H9 (cell line): ENCODE data around the gene PARD3. TPM values are rescaled to one million over a fixed set of nuclear protein-coding genes. Genes with fewer than 3 reads are reported as not detected.

Experiments
- DNase-seq: peaks from one replicate; pipeline ENCODE4 v3.0.0-alpha.2; 2017
- H2AFZ ChIP-seq: one replicate; pipeline ENCODE4 v1.6.1; 2013; ENCODE audit warnings: mild to moderate bottlenecking, low read length, control low read depth, moderate library complexity
- H2AK5ac ChIP-seq: 2 replicates; pipeline ENCODE4 v1.6.1; 2013; ENCODE audit warnings: low read length, control low read depth, mixed read lengths; ENCODE audit not compliant: insufficient read length
- H2BK120ac ChIP-seq: one replicate; pipeline ENCODE4 v1.6.1; 2013; ENCODE audit warnings: low read depth, mild to moderate bottlenecking, low read length, control low read depth, inconsistent platforms; ENCODE audit not compliant: poor library complexity, severe bottlenecking
- H2BK12ac ChIP-seq: 2 replicates; pipeline ENCODE4 v1.6.1; 2013; ENCODE audit warnings: low read length, control low read depth, mixed read lengths, low read depth; ENCODE audit not compliant: insufficient read length
- H2BK15ac ChIP-seq: 2 replicates; pipeline ENCODE4 v1.6.1; 2013; ENCODE audit warnings: low read depth, low read length, control low read depth
- H2BK20ac ChIP-seq: one replicate; pipeline ENCODE4 v1.6.1; 2013; ENCODE audit warnings: low read depth, mild to moderate bottlenecking, low read length, control low read depth, inconsistent platforms; ENCODE audit not compliant: poor library complexity, severe bottlenecking
- H2BK5ac ChIP-seq: 2 replicates; pipeline ENCODE4 v1.6.1; 2013; ENCODE audit warnings: low read length, control low read depth, mixed read lengths; ENCODE audit not compliant: insufficient read length
- H3K14ac ChIP-seq: 2 replicates; pipeline ENCODE4 v1.6.1; 2013; ENCODE audit warnings: low read length, control low read depth; ENCODE audit not compliant: insufficient read depth
- H3K18ac ChIP-seq: 2 replicates; pipeline ENCODE4 v1.6.1; 2013; ENCODE audit warnings: low read depth, mild to moderate bottlenecking, mixed read lengths, low read length, control low read depth; ENCODE audit not compliant: insufficient read length
- H3K23ac ChIP-seq: 2 replicates; pipeline ENCODE4 v1.6.1; 2013; ENCODE audit warnings: low read length, control low read depth, mixed read lengths, low read depth; ENCODE audit not compliant: insufficient read length
- H3K23me2 ChIP-seq: 2 replicates; pipeline ENCODE4 v1.6.1; 2013; ENCODE audit warnings: low read depth, mild to moderate bottlenecking, mixed read lengths, low read length, control low read depth; ENCODE audit not compliant: insufficient read length, poor library complexity, severe bottlenecking
- H3K27ac ChIP-seq: 2 replicates; pipeline ENCODE4 v1.5.1; 2013; ENCODE audit warnings: low read length, control low read depth, mixed read lengths, low read depth; ENCODE audit not compliant: insufficient read length
- H3K27me3 ChIP-seq: 2 replicates; pipeline ENCODE4 v1.6.1; 2013; ENCODE audit warnings: low read length, control low read depth, inconsistent platforms; ENCODE audit not compliant: insufficient read depth
- H3K4ac ChIP-seq: 2 replicates; pipeline ENCODE4 v1.6.1; 2013; ENCODE audit warnings: low read depth, mild to moderate bottlenecking, control low read depth, inconsistent platforms, low read length, moderate library complexity
- H3K4me1 ChIP-seq: 2 replicates; pipeline ENCODE4 v1.6.1; 2013; ENCODE audit warnings: low read length, control low read depth, inconsistent platforms; ENCODE audit not compliant: insufficient read depth
- H3K4me2 ChIP-seq: 2 replicates; pipeline ENCODE4 v1.6.1; 2013; ENCODE audit warnings: low read length, control low read depth, mixed read lengths; ENCODE audit not compliant: insufficient read length, insufficient read depth
- H3K56ac ChIP-seq: 2 replicates; pipeline ENCODE4 v1.6.1; 2013; ENCODE audit warnings: low read depth, mild to moderate bottlenecking, mixed read lengths, low read length, control low read depth; ENCODE audit not compliant: insufficient read length
- H3K79me1 ChIP-seq: 2 replicates; pipeline ENCODE4 v1.6.1; 2013; ENCODE audit warnings: low read depth, mild to moderate bottlenecking, moderate library complexity, low read length, control low read depth, inconsistent platforms; ENCODE audit not compliant: insufficient read depth, poor library complexity, severe bottlenecking
- H3K79me2 ChIP-seq: 2 replicates; pipeline ENCODE4 v1.6.1; 2013; ENCODE audit warnings: low read length, control low read depth, inconsistent platforms; ENCODE audit not compliant: insufficient read depth
- H3K9ac ChIP-seq: 2 replicates; pipeline ENCODE4 v1.6.1; 2013; ENCODE audit warnings: low read length, control low read depth, mixed read lengths; ENCODE audit not compliant: insufficient read length; ENCODE audit errors: extremely low read depth
- H3K9me3 ChIP-seq: one replicate; pipeline ENCODE4 v1.6.1; 2013; ENCODE audit warnings: low read depth, low read length, inconsistent platforms; ENCODE audit not compliant: control insufficient read depth
- H3T11ph ChIP-seq: one replicate; pipeline ENCODE4 v1.6.1; 2013; ENCODE audit warnings: mild to moderate bottlenecking, low read length, control low read depth, inconsistent platforms
- H4K20me1 ChIP-seq: one replicate; pipeline ENCODE4 v1.6.1; 2013; ENCODE audit not compliant: control insufficient read depth, insufficient read length, insufficient read depth
- H4K5ac ChIP-seq: 2 replicates; pipeline ENCODE4 v1.6.1; 2013; ENCODE audit warnings: low read depth, mild to moderate bottlenecking, mixed read lengths, low read length, control low read depth; ENCODE audit not compliant: insufficient read length
- H4K8ac ChIP-seq: replicated peaks from 2 replicates; pipeline ENCODE4 v1.6.1; 2013; ENCODE audit warnings: low read length, control low read depth, mixed read lengths, low read depth; ENCODE audit not compliant: insufficient read length
- H4K91ac ChIP-seq: 2 replicates; pipeline ENCODE4 v1.6.1; 2013; ENCODE audit warnings: low read depth, mild to moderate bottlenecking, moderate library complexity, mixed read lengths, low read length, control low read depth; ENCODE audit not compliant: insufficient read length
- H3K27ac Mint-ChIP-seq, 3 experiments: 2 replicates in 2 of 3; 3 replicates in 1 of 3; pipeline ENCODE4 v1.8.0; 2020 to 2021; ENCODE audit warnings: mixed read lengths in 3 of 3, mild to moderate bottlenecking in 1 of 3, moderate library complexity in 1 of 3
- H3K27me3 Mint-ChIP-seq: 2 replicates; pipeline ENCODE4 v1.8.0; 2021; ENCODE audit warnings: low read depth, mild to moderate bottlenecking, moderate library complexity, mixed read lengths
- H3K36me3 Mint-ChIP-seq, 3 experiments: 2 replicates in 2 of 3; 3 replicates in 1 of 3; pipeline ENCODE4 v1.8.0; 2020 to 2021; ENCODE audit warnings: low read depth in 3 of 3, mixed read lengths in 3 of 3; ENCODE audit not compliant: insufficient read depth in 1 of 3
- H3K4me1 Mint-ChIP-seq, 2 experiments: 2 replicates each; pipeline ENCODE4 v1.8.0; 2020; ENCODE audit warnings: mixed read lengths in 2 of 2
- H3K4me3 Mint-ChIP-seq, 2 experiments: 2 replicates in 1 of 2; 3 replicates in 1 of 2; pipeline ENCODE4 v1.8.0; 2020 to 2021; ENCODE audit warnings: mild to moderate bottlenecking in 2 of 2, mixed read lengths in 2 of 2, moderate library complexity in 1 of 2
- H3K9me3 Mint-ChIP-seq, 2 experiments: 2 replicates in 1 of 2; 3 replicates in 1 of 2; pipeline ENCODE4 v1.8.0; 2020; ENCODE audit warnings: mild to moderate bottlenecking in 2 of 2, mixed read lengths in 2 of 2, moderate library complexity in 1 of 2
- CTCF ChIP-seq: fragments of 200-600 bp; sonication (generic); conservative IDR thresholded peaks from 3 replicates; pipeline ENCODE4 v1.8.0; 2021; ENCODE audit warnings: antibody characterized with exemption, mild to moderate bottlenecking
- total RNA-seq: library from RNA; stranded (reverse); gene quantifications from 2 replicates; pipeline ENCODE4 v1.2.1, GENCODE V29; 2021

The PARD3 gene
- total RNA-seq, 1 experiment from 2014 or later, result 44.7 TPM

GRCh38 chr10:34432589-34432988 lies 382.5 kb downstream of the PARD3 start:
- TF ChIP-seq CTCF, result no peak
- Histone ChIP-seq H2BK20ac (no peak overlapping the region), H3K9ac (no peak overlapping the region), H4K5ac (no peak overlapping the region), H3T11ph (no peak overlapping the region), H3K27ac (no peak overlapping the region), H2BK12ac (no peak overlapping the region), H3K23ac (no peak overlapping the region), H4K20me1 (no peaks in the 10 kb centered on the region), H4K91ac (no peak overlapping the region), H3K56ac (no peak overlapping the region), H3K23me2 (peaks cover 3% of the 10 kb centered on the region), H2BK5ac (no peak overlapping the region), H4K8ac (no peak overlapping the region), H3K18ac (no peak overlapping the region), H2BK15ac (no peak overlapping the region), H3K4me2 (no peak overlapping the region), H3K79me2 (0 out of 2 replicates have a peak, but pooled peaks cover 2% of the 10 kb centered on the region), H2AK5ac (no peak overlapping the region), H3K79me1 (no peaks in the 10 kb centered on the region), H2BK120ac (no peak overlapping the region), H3K9me3 (no peaks in the 10 kb centered on the region), H3K4ac (no peak overlapping the region), H3K14ac (no peak overlapping the region), H2AFZ (no peak overlapping the region), H3K4me1 (peaks cover 2% of the 10 kb centered on the region), H3K27me3 (no peaks in the 10 kb centered on the region)
- DNase-seq, result no peak
- Mint-ChIP-seq H3K27me3 (no peaks in the 10 kb centered on the region), H3K9me3 (no peaks in the 10 kb centered on the region), H3K4me3 (no peak overlapping the region), H3K4me1 (peaks cover 25 to 33% of the 10 kb centered on the region in 2 experiments), H3K36me3 (no peaks in the 10 kb centered on the region), H3K27ac (no peak overlapping the region)
